AG09309 (cell line): ENCODE results near the gene SRPX.

Experiments
- DNase-seq: peaks from one replicate; pipeline ENCODE4 v3.0.0-alpha.2; 2010; ENCODE audit warnings: low read depth
- H3K4me3 ChIP-seq: 2 replicates; pipeline ENCODE4 v1.5.1; 2011; ENCODE audit warnings: mild to moderate bottlenecking, low read depth, low read length, moderate library complexity; ENCODE audit not compliant: control insufficient read depth
- CTCF ChIP-seq: IDR thresholded peaks from 2 replicates; pipeline ENCODE4 v1.5.1; 2011; ENCODE audit warnings: mild to moderate bottlenecking, low read depth, low read length, inconsistent platforms; ENCODE audit not compliant: insufficient read depth, control insufficient read depth; ENCODE audit errors: missing control alignments

SRPX gene

GRCh38 chrX:38111196-38111595 is 109.5 kb downstream of the SRPX start:
- no peak overlapping the region for H3K4me3 ChIP-seq
- TF ChIP-seq CTCF, result no peak
- DNase-seq, result no peak

DNA sequence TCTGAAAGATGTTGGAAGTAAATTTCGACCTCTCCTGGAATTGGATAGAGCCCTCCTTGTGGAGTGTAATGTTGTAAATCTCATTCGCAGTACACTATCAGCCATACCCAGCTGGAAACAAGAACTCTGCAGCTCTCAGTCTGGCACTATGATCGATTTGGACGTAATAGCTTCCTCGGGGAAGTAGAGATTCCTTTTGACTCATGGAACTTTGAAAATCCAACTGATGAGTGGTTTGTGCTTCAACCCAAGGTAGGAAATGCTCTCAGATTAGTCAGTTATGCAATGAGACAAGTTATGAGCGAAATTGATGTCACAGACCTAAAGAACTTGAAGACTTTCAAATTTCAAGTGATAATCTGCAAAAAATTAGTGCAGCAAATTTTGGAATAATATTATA is 110.4 kb downstream of the SRPX start:
- DNase-seq, result no peak

DNA sequence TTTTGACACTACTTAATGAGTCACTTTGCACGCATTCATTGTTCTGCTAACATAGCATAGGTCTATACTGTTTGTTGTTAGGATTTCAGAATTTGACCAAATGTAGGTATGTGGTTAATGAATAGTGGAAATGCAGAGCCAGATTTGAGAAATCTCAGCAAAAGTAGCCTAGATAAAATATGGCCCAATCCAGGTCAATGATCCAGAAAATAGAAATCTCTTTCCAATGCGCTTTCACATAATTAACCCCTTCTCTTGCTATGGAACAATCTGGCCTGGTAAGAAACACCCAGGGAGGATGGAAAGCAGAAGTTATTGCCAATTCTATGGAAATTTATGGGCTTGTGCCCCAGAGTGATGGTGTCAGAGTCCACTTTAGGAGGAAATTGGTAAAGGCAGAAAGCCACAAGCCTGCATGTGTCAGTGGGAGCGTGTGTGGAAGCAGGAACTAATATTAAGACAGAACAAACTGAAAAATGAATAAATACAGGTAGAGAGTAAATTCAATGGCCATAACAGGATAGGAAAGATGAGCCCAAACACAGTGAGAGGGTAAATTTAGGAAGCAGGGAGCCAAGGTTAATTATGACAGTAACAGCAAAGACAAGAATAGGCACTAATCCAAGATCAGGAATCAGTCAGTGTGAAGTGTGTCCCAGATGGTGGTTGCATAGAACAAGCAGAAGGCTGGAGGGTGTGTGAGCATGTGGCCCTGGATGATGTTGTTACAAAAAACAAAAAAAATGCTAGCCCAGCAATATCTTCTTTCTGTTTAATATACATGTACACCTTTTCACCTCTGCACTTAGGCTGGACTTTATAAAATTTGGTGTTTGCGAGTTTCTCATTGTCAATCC is 111.4 kb downstream of the SRPX start:
- no peak for DNase-seq
- TF ChIP-seq CTCF, result no peak

More for the DNA sequence above, 110.4 kb downstream of the SRPX start:
- TF ChIP-seq CTCF, result no peak
- H3K4me3 ChIP-seq, result no peak overlapping the region

GRCh38 chrX:38108364-38108763 is 112.3 kb downstream of the SRPX start:
- DNase-seq, result no peak
- no peak overlapping the region for H3K4me3 ChIP-seq
- TF ChIP-seq CTCF, result no peak

More for the DNA sequence above, 111.4 kb downstream of the SRPX start:
- no peak overlapping the region for H3K4me3 ChIP-seq

DNA sequence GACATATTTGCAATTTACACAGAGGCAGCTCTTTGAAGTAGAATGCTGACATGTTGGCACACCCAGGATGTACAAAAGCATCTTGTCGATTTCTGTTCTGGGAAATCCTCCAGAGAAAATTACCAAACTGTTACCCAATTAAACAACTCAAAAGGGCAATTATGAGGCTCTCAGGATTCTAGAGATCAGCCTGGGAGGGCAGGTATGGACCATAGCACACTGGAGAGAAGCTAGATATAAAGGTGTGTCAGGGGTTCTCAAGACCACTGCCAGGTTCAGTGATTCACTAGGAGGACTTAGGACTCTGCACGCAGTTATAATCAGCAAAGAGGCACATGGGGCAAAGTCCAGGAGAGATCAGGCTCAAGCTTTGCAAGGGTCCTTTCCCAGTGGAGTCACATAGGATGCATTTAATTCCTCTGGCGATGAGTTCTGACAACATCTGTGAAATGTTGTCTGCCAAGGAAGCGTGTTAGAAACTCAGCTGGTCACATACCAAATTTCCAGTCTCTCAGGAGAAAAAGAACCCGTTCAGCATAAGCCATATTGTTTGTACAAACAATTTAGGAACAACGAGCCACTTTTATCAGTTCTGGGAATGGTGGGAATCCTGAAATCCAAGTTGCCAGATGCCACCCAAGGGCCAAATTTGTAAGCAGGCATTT is 113.5 kb downstream of the SRPX start:
- TF ChIP-seq CTCF, result no peak
- H3K4me3 ChIP-seq, result no peak overlapping the region
- DNase-seq, result no peak

DNA sequence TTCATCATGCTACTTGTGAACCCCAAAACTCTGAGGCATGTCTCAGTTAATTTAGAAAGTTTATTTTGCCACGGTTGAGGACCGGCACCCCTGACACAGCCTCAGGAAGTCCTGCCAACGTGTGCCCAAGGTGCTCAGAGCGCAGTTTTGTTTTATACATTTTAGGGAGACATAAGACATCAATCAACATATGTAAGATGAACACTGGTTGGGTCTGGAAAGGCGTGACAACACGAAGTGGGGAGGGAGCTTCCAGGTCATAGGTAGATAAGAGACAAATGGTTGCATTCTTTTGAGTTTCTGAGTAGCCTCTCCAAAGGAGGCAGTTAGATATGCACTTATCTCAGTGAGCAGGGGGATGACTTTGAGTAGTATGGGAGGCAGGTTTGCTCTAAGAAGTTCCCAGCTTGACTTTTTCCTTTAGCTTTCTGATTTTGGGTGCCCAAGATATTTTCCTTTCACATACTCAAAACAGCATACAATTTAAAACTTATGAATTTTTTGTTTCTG is 115.4 kb downstream of the SRPX start:
- no peak for TF ChIP-seq CTCF
- no peak overlapping the region for H3K4me3 ChIP-seq
- DNase-seq, result no peak
